Fibroblast of mammary gland (primary cell): ENCODE measurements around the gene UMODL1.
A peak's percentile ranks its signal among the peaks of the same experiment; 100 is the strongest.
"Not testable (repeated sequence)": the region's sequence is repeated elsewhere in the genome, so short reads cannot be mapped to it uniquely, and the experiment has no call there.

Experiments
- DNase-seq: peaks from one replicate; pipeline ENCODE4 v3.0.0-alpha.2; 2010; ENCODE audit warnings: low read depth
- H3K4me3 ChIP-seq: 2 replicates; pipeline ENCODE4 v1.5.1; 2011; ENCODE audit warnings: low read depth, mild to moderate bottlenecking, low read length, moderate library complexity; ENCODE audit not compliant: control insufficient read depth
- TF ChIP-seq, protein P1 (sequence below): conservative IDR thresholded peaks from 2 replicates; pipeline ENCODE4 v1.5.1; 2011; ENCODE audit warnings: low read depth, low read length, inconsistent platforms; ENCODE audit not compliant: control insufficient read depth, insufficient read depth

The UMODL1 gene

DNA sequence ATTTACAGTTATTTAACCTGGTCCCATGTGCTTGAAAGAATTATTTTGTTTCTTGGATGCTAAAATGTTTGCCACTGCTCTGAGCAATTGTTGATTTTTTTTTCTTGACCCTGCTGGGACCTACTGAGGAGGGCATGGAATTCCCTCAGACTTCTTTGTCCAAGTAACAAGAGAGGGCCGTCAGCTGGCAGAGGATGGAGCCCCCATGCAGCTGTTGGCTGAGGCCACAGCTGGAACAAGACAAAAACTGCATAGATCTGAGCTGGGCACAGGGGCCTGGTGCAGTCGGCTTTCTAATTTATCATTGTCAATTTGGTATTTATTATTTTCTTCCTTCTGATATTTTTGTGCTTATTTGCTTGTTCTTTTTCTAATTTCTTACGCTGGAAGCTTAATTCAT lies 108.2 kb downstream of the UMODL1 start:
- H3K4me3 ChIP-seq: no peak overlapping the region
- TF ChIP-seq, protein P1, sequence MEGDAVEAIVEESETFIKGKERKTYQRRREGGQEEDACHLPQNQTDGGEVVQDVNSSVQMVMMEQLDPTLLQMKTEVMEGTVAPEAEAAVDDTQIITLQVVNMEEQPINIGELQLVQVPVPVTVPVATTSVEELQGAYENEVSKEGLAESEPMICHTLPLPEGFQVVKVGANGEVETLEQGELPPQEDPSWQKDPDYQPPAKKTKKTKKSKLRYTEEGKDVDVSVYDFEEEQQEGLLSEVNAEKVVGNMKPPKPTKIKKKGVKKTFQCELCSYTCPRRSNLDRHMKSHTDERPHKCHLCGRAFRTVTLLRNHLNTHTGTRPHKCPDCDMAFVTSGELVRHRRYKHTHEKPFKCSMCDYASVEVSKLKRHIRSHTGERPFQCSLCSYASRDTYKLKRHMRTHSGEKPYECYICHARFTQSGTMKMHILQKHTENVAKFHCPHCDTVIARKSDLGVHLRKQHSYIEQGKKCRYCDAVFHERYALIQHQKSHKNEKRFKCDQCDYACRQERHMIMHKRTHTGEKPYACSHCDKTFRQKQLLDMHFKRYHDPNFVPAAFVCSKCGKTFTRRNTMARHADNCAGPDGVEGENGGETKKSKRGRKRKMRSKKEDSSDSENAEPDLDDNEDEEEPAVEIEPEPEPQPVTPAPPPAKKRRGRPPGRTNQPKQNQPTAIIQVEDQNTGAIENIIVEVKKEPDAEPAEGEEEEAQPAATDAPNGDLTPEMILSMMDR: no peak
- DNase-seq: no peak

DNA sequence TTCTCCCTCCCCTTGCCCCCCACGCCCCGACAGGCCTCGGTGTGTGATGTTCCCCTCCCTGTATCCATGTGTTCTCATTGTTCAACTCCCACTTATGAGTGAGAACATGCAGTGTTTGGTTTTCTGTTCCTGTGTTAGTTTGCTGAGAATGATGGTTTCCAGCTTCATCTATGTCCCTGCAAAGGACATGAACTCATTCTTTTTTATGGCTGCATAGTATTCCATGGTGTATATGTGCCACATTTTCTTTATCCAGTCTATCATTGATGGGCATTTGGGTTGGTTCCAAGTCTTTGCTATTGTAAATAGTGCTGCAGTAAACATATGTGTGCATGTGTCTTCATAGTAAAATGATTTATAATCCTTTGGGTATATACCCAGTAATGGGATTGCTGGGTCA lies 108.9 kb downstream of the UMODL1 start:
- not testable (repeated sequence) for H3K4me3 ChIP-seq, DNase-seq

DNA sequence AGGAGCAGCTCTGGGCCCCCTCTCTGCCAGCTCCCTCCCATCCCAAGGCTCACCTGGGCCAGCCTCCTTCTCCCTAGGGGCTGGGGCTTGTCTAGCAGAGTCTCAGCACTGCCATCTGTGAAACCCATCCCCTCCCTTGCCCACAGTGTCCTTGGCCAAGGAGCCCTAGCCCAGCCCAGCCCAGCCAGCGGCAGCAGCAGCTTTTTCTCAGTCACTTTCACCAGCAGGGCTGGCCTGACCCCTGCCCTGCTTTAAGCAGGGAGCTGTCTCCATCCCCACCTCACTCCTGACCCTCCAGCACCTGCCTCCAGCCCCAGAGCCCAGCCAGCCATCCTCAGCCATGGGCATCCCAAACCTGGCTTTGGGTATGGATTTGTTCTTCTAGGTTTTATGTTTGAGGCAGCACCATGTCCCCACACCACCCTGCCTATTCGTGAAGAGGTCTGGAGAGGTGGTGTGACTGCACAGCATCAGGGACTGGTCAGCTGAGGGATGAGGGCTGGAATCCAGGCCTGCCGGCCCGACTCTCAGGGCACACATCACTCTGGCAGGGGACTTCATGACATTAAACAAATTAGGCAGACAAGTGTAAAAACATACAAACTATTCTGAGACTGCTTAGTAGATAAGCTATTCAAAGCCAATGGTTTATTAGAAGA lies 111.7 kb downstream of the UMODL1 start:
- TF ChIP-seq, protein P1: no peak
- DNase-seq: no peak
- no peak overlapping the region for H3K4me3 ChIP-seq

DNA sequence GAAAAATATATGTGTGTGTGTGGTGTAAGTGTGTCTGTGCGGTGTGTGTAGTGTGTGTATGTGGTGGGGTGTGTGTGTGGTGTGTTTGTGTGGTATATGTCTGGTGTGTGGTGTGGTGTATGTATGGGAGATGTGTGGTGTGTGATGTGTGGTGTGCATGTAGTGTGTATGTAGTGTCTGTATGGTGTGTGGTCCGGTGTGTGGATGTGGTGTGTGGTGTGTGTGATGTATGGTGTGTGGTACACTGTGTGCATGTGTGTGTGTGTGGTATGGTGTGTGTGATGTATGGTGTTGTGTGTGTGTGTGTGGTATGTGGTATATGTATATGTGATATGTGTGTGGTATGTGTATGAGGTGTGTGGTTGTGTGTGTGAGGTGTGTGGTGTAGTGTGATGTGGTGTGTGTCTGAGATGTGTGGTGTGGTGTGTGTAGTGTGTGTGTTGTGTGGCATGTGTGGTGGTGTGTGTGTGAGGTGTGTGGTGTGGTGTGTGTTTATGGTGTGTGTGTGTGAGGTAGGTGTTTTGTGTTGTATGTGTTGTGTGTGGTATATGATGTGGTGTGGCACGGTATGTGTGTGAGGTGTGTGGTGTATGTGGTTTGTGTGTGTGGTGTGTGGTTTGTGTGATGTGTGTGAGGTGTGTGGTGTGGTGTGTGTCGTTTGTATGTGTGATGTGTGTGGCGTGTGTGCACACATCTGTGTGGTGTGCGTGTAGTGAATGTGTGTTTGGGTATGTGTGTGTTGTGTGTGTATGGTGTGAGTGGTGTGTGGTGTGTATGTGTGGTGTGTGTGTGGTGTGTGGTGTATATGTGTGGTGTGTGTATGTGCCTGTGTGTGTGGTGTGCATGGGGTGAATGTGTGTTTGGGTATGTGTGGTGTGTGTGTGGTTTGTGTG lies 112.5 kb downstream of the UMODL1 start:
- TF ChIP-seq, protein P1: no peak
- H3K4me3 ChIP-seq: no peak overlapping the region
- DNase-seq: no peak

DNA sequence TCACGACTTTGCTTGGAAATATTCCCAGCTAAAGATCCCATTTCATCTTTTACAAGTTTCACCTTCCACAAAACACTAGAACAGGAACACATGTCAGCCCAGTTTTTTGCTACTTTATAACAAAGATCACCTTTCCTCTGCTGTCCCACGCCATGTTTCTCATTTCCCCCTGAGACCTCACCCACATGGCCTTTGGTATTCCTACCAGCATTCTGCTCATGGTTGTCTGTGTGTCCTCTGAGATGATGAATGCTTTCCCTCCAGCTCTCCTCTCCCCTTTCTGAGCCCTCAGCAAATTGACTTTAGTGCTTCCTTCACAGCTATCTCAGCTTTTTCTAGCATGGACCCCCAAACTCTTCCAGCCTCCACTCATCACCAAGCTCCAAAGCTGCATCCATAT lies 115.5 kb downstream of the UMODL1 start:
- H3K4me3 ChIP-seq: no peak overlapping the region
- no peak for DNase-seq
- TF ChIP-seq, protein P1: no peak

DNA sequence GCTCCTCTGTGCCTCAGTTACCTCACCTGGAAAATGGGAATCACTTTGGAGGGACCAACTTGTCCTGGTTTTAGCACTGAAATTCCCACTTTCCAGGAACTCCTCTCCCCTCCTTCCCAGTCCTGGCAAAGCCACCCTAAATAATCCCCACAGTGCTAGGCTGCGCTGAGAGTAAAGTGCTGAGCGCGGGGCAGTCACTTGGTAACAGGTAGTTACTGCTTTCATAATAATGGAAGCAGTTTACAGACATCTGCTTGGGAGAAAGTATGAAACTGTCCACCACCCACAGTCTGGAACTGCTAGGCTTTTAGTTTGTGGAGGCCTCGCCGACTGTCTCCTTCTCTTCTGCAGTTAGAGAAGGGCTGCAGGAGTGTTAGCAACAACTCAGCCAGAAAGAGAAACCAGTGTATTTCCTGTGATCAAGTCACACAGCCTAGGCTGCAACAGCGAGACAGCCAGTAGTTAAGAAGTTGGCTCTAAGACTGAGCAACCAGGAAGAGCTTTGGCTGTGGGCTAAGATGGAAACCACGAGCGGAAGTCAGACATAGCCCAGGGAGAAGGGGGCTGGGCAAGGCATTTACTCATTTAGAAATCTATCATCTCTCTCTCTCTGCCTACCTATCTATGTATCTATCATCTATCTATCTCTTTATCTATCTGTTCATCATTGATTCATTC lies 117.0 kb downstream of the UMODL1 start:
- H3K4me3 ChIP-seq: no peak overlapping the region
- DNase-seq: peak; percentile 32
- TF ChIP-seq, protein P1: no peak

DNA sequence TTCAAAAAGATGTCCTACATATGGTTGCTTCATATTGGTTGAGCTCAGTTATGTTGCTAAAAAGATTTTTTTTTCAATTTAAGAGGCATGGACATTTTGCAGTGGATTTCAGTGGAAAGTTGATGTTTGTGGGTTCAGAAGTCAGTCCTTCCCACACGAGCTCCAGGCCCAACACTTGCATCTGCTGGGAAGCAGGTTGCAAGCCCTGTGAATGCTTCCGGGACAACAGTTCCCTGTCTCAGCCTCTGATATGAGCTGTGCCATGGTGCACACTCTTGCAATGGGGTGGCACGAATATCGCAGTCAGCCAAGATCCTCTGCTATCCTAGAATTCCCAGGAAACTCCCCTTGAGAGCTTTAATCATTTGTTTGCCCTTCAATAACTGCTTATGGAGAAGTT lies 117.5 kb downstream of the UMODL1 start:
- DNase-seq: no peak
- TF ChIP-seq, protein P1: no peak
- H3K4me3 ChIP-seq: no peak overlapping the region
